GM21786 (cell line): Measurements from ENCODE around the gene HM13.
A peak's percentile ranks its signal among the peaks of the same experiment; 100 is the strongest.
"Not testable (repeated sequence)": the region's sequence is repeated elsewhere in the genome, so short reads cannot be mapped to it uniquely, and the experiment has no call there.

Experiments
- ATAC-seq: cut with Tn5 transposase; IDR thresholded peaks from one replicate; pipeline ENCODE4 v1.9.1; 2021; ENCODE audit not compliant: unreplicated experiment

Gene HM13

DNA sequence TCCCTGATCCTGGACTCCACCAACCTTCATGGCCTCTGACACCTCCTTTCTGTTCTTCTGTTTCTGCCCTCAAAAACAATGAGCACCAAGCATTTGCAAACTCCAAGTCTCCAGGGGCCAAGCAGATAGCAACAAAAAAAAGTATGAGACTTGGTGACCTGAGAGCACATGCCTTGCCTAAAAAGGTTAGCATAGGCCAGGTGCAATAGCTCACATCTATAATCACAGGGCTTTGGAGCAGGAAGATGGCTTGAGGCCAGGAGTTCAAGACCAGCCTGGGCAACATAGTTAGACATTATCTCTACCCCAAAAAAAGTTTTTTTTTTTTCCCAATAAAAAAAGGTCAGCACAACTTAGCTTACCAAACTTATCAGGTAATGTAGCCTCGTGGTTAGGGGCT lies 13.7 kb upstream of the HM13 start:
- ATAC-seq = no peak

DNA sequence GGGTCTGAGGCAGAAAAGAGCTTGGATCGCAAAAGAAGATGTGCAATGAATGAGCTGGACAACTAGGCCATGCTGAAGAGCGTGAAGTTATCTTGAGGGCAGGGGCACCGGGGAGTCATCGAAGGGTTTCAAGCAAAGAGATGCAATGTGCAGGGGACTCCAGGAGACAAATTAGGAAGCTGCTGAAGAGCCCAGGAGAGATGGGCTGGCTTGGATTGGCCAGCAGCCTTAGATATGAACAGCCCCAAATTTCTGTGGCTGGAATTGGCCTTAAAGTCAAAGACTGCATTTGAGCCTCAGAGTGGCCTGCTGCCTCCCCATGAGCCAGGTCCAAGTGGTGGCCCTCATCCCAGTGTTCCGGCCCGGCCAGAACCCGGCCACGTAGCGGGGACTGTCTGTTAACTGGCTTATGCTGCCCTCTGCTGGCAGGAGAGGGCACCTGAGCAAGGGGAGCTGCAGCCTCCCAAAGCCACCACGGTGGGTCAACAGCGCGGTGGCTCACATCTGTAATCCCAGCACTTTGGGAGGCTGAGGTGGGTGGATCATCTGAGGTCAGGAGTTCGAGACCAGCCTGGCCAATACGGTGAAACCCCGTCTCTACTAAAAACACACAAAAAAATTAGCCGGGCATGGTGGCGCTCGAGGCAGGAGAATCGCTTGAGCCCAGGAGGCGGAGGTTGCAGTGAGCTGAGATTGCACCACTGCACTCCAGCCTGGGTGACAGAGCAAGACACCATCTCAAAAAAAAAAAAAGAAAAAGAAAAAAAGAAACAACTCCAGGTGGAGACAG lies 11.2 kb upstream of the HM13 start:
- peak; percentile 88 for ATAC-seq

DNA sequence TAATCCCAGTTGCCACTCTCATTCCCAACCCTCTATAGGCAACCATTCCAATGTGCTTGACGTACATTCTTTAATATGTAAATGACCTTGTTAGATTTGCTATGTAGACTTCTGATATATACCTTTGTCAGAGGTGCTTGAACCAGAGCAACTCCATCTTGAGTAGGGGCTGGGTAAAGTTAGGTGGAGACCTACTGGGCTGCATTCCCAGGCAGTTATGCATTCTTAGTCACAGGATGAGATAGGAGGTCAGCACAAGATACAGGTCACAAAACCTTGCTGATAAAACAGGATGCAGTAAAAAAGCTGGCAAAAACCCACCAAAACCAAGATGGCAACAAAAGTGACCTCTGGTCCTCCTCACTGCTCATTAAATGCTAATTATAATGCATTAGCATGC lies 8.3 kb upstream of the HM13 start:
- no peak for ATAC-seq

DNA sequence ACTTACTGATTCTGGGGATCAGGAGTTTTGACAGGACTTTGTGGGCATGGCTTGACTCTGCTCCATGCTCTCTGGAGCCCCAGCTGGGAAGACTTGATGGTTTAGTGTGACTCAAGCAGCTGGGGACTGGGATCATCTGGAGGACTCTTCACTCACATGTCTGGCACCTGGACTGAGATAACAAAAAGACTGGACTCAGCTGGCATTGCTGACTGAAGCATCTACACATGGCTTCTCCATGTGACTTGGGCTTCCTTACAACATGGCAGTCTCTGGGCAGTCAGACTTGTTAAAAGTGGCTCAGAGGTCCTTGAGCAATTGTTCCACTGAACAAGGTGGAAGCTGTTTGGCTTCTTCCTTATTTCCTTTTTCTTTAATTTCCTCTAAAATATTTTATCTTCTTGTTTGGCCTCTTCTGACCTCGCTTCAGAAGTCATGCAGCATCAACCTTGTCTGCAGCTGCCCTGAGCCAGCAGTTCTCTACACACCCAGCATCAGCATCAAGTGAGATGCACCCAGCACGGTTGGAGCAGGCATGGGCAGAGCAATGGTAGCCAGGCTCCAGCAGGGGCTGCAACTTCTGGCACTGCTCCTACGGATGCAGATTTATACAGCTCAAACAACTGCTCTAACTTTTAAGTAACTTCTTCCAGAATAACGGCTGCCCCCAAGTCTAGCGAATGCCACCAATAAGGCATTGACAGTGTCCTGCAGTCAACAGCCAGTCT lies 5.6 kb upstream of the HM13 start:
- no peak for ATAC-seq

DNA sequence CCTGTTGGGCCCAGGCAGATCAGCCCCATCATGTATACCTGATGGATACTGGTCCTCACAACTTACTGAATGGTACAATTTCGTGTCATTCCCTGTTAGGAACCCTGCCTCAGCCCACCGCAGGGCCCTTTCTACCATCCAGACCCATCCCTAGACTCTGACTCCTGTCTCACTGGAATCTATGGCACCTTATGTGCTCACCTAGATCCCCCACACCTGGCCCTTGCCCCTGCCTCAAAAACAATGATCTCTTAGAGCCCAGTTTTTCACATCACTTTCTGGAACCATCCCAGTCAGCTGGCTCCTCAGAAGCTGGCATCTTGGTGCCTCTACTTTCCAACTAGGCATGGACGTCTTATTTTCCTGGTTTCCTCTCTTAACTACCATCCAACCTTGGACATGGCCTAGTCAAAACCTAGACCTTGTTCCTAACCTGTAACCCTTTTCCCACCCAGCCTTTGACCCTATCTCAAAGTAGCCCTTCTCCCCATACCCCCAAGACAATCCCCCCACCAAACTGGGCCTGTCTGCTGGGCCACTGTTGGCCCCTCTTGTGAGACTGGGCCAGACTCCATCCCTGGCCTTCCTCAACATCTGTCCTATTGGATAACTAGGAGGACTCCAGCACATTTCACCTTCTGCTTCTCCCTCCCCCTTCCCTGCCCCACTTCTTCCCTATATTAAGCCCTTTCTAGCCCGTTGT lies 981 bp downstream of the HM13 start:
- ATAC-seq = no peak

DNA sequence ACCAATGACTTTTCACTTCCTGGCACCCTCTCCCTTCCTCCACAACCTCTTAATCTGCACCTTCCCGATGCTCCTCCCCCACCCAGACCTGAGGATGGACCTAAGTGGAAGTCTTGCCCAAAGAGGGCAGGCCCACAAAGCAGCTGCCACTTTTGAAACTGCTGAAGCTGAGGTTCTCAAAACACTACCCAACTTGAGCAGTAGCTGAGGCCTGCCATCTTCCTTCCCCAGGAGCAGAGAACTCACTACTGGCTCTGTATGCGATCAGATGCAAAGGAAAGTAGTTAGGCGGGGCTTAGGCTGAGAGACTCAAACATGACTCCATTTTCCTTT lies 1.5 kb downstream of the HM13 start:
- ATAC-seq = no peak

DNA sequence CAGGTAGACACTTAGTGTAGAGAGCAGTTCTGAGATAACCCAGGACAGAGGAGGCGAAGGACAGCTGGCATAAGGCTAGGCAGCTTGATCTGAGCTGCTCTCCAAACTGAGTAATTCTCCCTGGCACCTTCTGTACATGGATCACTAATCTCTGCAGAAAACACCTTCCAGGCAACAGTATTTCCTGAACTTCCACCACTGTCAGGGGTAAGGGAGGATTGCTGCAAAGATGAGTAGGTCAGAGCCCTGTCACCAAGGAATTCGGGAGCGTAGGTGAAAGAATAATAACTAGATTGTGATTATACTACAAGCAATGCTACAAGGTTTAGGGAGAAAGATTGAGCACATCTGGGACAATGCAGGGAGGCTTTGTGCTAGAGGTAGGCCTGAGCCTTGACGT lies 1.9 kb downstream of the HM13 start:
- no peak for ATAC-seq

DNA sequence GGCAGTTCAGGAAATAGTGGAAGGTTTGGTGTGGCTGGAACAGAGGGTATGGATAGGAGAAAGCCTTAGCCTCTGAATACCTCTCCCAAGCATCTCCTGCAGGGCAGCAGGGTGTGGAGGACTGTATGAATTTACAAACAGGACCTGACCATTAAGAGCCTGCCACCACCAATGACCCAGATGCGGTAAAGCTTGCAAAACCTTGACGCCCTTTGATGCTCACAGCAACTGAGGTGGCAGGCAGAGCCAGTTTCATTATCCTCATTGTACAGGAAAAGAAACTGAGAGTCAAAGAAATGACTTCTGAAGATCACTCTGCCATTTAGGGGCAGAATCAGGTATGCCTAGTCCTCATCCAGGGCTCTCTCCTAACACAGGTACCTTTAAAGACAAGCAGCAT lies 2.4 kb downstream of the HM13 start:
- ATAC-seq = no peak

DNA sequence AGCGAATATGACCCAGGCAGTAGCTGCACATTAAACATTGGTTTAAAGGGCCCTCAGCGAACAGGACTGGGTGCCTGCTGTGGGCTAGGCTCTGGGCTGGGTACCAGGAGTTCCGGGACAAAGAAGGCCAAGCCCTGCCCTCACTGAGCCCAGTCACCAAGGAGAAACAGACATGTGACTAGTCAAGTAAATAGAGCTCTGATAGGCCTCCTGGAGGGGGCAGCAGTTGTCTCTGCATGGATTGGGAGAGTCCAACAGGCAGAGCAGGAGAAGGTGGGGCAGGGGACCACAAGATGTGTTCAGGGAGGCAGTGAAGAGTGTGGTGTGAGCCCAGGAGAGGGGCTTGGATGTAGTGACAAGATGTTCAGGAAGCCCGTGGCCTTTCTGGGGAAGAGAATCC lies 3.1 kb downstream of the HM13 start:
- no peak for ATAC-seq

DNA sequence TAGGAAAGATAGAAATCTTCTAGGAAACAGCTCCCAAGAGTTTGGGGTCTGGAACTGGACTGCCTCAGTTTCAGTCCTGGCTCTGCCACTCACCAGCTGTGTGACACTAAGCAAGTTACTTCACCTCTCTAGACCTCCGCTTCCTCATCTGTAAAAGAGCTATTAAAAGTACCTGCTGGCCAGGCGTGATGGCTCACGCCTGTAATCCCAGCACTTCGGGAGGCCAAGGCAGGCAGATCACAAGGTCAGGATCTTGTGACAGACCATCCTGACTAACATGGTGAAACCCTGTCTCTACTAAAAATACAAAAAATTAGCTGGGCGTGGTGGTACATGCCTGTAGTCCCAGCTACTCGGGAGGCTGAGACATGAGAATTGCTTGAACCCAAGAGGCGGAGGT lies 7.0 kb downstream of the HM13 start:
- ATAC-seq = not testable (repeated sequence)

DNA sequence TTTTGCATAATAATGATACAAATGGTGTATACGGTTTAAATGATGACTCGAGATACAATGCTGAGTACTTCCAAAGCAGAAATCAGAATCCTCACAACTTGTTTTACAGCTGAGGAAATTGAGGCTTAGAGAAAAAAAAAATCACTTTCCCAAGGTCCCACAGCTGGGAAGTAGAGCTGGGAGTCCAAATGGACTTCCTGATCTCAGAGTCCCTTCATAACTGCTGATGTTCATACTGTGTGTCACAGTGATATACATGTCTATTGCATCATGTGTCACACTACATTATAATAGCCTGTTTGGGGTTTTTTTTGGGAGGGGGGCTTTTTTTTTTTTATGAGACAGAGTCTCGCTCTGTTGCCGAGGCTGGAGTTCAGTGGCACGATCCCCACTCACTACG lies 8.5 kb downstream of the HM13 start:
- ATAC-seq = no peak

DNA sequence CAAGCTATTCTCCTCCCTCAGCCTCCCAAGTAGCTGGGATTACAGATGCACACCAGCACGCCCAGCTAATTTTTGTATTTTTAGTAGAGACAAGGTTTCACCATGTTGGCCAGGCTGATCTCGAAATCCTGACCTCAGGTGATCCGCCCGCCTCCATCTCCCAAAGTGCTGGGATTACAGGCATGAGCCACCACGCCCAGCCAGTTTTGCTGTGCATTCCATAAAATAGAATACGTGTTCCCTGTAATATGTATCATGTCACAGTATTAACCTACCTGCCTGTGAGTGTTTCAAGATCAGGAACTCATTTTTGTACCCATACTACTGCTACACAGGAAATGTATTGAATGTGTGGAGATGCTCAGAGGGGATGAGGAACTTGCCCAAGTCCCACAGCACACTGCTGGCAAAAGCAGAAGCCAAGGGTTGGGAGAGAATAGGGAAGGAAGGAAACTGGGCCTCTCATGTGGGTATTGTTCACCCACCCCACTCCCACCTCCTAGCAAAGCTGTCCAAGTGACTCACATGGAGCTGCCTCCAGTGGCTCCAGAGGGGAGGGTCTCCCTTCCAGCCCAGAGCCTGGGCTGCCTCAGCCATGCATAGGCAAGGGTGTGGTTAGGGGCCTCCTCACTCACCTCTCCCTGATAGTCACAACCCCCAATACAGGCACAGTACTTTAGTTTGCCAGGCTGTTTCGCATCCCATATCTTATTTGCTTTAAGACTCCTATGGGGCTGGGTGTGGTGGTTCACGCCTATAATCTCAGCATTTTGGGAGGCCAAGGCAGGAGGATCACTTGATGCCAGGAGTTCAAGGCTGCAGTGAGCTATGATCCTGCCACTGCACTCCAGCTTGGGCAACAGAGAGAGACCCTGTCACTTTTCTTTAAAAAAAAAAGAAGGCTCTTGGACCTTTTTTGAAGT lies 9.4 kb downstream of the HM13 start:
- ATAC-seq = no peak

DNA sequence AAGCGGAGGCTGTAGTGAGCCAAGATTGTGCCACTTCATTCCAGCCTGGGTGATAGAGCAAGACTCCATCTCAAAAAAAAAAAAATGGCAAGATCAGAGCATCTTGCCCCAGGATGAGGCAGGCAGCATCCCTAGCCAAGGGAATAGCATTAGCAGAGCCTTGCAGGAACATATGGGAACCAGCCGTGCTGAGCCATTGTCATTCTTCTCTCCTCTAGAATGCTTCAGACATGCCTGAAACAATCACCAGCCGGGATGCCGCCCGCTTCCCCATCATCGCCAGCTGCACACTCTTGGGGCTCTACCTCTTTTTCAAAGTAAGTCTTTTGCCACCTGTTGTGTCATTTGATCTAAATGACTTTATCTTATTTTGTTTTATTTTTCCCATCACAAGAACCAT lies 13.0 kb downstream of the HM13 start:
- no peak for ATAC-seq

DNA sequence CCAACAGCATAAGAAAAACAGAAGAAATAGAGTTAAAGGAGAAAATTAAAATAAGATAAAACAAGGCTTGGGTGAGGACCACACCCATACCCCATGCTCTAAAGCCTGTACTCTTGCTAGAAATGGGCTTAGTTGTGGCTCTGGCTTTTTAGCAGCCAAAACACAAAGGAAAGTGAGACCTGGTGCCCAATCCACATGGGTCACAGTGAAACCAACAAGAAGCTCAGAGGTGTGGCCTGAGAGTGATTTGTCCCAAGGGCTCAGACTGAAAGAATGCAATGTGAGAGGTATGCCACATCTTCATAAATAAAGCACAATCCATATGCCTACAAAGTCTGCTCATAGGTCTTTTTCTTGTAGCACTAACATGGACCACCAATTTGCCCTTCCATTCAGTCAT lies 21.1 kb downstream of the HM13 start:
- ATAC-seq = no peak

DNA sequence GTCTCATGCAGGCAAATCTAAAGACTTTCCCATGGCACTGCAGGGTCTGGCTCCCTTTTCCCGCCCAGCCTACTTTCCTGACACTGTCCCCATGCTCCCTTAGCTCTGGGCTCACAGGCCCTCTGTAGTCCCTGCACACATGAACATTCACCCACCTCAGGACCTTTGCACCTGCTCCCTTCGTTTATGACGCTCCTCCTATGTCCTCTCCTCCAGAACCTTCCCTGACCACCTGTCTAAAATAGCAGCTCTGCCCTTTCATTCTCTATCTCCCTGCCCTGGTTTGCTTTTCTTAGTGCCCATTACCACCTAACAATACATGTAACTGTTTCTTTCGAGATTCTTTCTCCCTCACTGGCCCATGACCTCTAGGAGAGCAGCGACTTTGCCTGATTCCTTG lies 22.3 kb downstream of the HM13 start:
- ATAC-seq = no peak

DNA sequence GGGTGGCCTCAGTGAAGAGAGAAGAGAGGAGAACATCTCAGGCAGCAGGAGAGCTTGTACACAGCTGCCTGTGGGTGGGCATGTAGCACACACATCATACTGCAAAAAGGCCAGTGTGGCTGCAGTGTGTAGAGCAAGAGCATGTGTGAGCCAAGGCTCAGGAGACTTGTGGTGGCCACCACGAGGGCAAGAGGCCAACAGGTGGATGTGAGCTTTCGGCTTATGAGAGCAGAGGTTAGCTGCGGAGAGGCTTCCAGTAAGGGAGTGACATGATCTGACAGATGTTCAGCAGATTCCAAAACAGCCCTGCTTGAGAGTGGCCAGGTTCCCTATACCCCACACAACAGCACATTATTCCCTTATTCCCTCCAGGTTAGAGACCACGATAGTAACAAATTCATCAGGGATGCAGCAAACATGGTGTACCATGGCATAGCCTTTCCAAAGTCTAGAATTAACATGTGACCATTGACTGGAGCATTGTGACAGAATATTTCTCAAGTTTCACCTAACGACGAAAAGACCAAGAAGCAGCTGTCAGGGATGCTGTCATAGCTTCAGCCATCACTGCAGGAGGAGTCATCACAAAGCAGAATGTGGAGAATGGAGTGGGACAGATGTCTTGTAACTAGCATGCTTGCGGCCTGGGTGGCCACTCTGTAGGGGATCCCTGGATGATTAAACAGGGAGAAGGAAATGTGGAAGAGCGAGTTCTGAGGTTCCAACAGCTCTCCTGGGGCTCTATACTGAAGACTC lies 23.1 kb downstream of the HM13 start:
- no peak for ATAC-seq

DNA sequence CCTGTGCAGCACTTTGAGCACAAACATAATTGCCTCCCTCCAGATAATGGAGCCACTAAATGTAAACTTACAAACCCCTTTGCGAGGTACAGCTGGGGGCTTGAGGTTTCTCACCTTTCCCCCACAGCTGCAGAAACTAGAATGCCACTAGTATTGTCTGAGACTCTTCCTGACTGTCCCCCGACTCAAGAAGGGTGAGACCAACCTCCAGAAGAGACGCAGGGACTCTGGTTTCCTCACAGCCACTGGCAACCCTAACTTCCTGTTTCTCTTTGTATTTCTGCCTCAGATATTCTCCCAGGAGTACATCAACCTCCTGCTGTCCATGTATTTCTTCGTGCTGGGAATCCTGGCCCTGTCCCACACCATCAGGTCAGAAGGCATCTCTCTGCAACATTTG lies 23.6 kb downstream of the HM13 start:
- ATAC-seq = no peak

DNA sequence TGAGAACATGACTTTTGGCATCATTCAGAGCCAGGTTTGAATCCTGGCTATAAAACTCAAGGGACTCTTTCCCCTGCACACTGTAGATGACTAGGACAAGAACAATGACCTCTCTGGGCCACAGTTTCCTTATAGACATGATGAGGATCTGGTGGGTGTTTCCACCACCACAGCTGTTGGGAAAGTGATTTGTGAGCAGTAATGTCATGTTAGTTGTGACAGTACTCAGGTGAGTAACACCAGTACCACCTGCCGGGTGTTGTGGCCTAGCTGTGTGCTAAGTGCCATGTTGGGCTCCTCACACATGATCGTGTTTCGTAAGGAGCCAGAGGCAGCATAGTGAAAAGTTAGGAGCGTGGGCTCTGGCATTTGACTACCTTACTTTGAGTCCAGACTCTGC lies 24.1 kb downstream of the HM13 start:
- no peak for ATAC-seq

DNA sequence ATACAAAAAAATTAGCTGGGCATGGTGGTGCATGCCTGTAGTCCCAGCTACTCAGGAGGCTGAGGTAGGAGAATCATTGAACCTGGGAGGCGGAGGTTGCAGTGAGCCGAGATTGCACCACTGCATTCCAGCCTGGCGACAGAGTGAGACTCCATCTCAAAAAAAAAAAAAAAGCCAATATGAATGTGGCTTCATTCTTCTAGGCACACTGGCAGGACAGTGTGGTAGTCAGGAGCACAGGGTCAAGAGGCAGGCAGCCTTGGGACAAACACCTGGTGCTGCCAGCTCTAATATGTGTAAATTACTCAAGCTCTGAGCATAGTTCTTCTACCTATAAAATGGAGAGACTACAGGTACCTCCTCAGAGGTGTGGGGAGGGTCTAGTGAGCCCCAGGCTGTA lies 25.4 kb downstream of the HM13 start:
- ATAC-seq = not testable (repeated sequence)

DNA sequence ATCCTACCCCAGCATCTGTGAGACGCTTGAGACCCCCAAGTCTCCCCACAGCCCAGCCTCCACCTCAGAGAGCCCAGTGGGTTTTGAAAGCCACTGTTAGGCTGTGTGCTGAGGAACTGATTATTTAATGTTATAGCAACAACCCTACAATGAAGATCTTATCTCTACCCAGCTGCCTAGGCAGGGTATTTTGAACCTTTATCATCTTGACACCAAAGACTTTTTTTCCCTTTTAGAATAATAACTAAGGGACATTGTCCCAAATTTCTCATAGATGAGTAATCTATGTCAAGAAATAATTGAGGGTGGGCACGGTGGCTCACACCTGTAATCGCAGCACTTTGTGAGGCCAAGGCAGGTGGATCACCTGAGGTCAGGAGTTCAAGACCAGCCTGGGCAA lies 26.2 kb downstream of the HM13 start:
- ATAC-seq = no peak
